ENCODE results near the gene HOXD11. TPM values are rescaled to one million over a fixed set of nuclear protein-coding genes. Genes with fewer than 3 reads are reported as not detected.

HOXD11 gene
- total and polyA plus RNA-seq, 8 donors, result not detected

DNA sequence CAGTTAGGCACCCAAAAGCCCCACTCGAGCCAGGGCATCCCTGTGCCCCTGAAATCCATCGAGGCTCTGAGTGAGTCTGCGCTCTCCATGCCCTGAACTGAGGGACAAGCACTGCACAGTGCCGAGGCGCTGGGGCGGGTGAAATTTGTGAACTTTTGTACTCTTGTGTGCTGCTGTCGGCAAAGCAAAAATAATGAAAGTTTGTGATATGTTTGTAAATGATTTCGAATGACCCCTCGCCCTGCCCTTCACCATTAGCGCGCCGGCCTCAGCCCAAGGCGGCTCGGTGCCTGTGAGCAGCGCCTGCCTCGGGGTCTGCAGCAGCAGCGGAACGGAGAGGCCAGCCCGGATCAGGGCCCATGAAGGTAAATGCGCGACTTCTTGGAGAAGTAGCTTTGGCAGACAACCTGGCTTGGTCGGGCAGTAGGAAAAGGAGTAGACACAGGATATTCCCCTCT is 42.4 kb downstream of the HOXD11 start:
- 15 to 30% (median 20%) methylated on average over 22 of the region's 22 CpGs for WGBS, 5 donors

DNA sequence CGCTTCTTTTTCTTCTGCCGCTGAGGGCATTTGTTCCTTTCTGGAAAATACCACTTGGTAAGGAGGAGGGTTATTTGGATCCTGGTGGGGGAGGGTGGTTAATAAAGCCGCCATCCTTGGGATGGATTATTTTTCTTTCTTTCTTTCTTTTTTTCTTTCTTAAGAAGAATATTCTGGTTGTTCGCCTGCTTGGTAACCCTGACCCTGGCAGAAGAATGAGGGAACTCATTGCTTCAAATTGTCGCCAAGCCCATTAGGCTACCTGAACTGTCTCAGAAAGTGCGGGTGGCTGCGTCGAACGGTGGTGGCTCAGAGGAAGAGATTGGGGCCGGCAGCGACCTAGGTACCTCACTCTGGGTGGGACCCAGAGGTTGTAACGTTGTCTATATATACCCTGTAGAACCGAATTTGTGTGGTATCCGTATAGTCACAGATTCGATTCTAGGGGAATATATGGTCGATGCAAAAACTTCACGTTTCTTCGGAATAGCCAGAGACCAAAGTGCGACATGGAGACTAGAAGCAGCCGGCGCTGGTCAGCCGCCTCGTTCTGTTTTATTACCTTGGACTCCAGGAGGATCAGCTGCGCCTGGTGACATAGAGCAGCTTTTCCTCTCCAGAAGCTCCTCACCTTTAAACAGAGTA is 43.0 kb downstream of the HOXD11 start:
- peaks cover 27 to 100% (median 97%) of the 10 kb centered on the region in 3 donors for H3K27me3 ChIP-seq
- peak in 1 of 2 donors; percentile 11 for DNase-seq

More for the DNA sequence above, 42.4 kb downstream of the HOXD11 start:
- Histone ChIP-seq H3K27me3 (peaks cover 27 to 100% (median 98%) of the 10 kb centered on the region in 3 donors), H3K9me3 (no peaks in the 10 kb centered on the region), H3K36me3 (no peaks in the 10 kb centered on the region), H3K27ac (no peak overlapping the region), H3K4me3 (no peak overlapping the region), H3K4me1 (peaks cover 0 to 22% (median 9%) of the 10 kb centered on the region in 4 donors)
- peak in 1 of 2 donors; percentile 17 for DNase-seq
- intact Hi-C loops (cut with DNase I; ENCODE audit: low total_unique reads), result no loop called here
- TF ChIP-seq EP300 (IDR thresholded peaks at IDR 0.05) (no peak), POLR2AphosphoS5 (IDR thresholded peaks at IDR 0.05) (no peak), POLR2A (IDR thresholded peaks at IDR 0.05) (no peak)
- TF ChIP-seq, protein P1, sequence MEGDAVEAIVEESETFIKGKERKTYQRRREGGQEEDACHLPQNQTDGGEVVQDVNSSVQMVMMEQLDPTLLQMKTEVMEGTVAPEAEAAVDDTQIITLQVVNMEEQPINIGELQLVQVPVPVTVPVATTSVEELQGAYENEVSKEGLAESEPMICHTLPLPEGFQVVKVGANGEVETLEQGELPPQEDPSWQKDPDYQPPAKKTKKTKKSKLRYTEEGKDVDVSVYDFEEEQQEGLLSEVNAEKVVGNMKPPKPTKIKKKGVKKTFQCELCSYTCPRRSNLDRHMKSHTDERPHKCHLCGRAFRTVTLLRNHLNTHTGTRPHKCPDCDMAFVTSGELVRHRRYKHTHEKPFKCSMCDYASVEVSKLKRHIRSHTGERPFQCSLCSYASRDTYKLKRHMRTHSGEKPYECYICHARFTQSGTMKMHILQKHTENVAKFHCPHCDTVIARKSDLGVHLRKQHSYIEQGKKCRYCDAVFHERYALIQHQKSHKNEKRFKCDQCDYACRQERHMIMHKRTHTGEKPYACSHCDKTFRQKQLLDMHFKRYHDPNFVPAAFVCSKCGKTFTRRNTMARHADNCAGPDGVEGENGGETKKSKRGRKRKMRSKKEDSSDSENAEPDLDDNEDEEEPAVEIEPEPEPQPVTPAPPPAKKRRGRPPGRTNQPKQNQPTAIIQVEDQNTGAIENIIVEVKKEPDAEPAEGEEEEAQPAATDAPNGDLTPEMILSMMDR (IDR thresholded peaks at IDR 0.05), result no peak

GRCh38 chr2:176150584-176151441 is 43.7 kb downstream of the HOXD11 start:
- TF ChIP-seq, protein P1 (IDR thresholded peaks at IDR 0.05), result no peak
- TF ChIP-seq POLR2A (IDR thresholded peaks at IDR 0.05) (no peak), EP300 (IDR thresholded peaks at IDR 0.05) (no peak), POLR2AphosphoS5 (IDR thresholded peaks at IDR 0.05) (no peak)
- Histone ChIP-seq H3K27me3 (peaks cover 27 to 100% (median 97%) of the 10 kb centered on the region in 3 donors), H3K36me3 (no peaks in the 10 kb centered on the region), H3K4me3 (no peak overlapping the region), H3K27ac (no peak overlapping the region), H3K4me1 (peaks cover 0 to 22% (median 9%) of the 10 kb centered on the region in 4 donors), H3K9me3 (no peaks in the 10 kb centered on the region)
- WGBS, 5 donors, result 17 to 36% (median 21%) methylated on average over 6 to 14 of the region's 14 CpGs
- DNase-seq, result peak in 1 of 2 donors; percentile 14
- intact Hi-C loops (cut with DNase I; ENCODE audit: low total_unique reads), result no loop called here

More for the DNA sequence above, 43.0 kb downstream of the HOXD11 start:
- intact Hi-C loops (cut with DNase I; ENCODE audit: low total_unique reads), result no loop called here
- Histone ChIP-seq H3K27ac (no peak overlapping the region), H3K9me3 (no peaks in the 10 kb centered on the region), H3K4me1 (peaks cover 0 to 22% (median 9%) of the 10 kb centered on the region in 4 donors), H3K4me3 (no peak overlapping the region), H3K36me3 (no peaks in the 10 kb centered on the region)
- TF ChIP-seq POLR2A (IDR thresholded peaks at IDR 0.05) (no peak), EP300 (IDR thresholded peaks at IDR 0.05) (no peak), POLR2AphosphoS5 (IDR thresholded peaks at IDR 0.05) (no peak)
- TF ChIP-seq, protein P1 (IDR thresholded peaks at IDR 0.05), result no peak
- 11 to 30% (median 21%) methylated on average over 24 of the region's 24 CpGs for WGBS, 5 donors

Measured in stomach (tissue), 9 donors.